PC-3 (cell line): ENCODE measurements around the gene PSME4. TPM values are rescaled to one million over a fixed set of nuclear protein-coding genes. Genes with fewer than 3 reads are reported as not detected.

ENCODE experiments used
- ATAC-seq: fragments of 200-7000 bp; cut with Tn5 transposase; 2 replicates; pipeline ENCODE4 v1.9.1; 2020; ENCODE audit warnings: mild to moderate bottlenecking, moderate library complexity
- BruUV-seq: library from RNA; stranded (reverse); fragments of 400-500 nt; replicated peaks from 2 replicates; lab custom pipeline; 2021; lab: Mats Ljungman, UMichigan
- CTCF ChIA-PET: fragments of 300-600 bp; sonication (Branson Sonifier 250); formaldehyde crosslinking; loops from one replicate; lab custom pipeline; 2022; ENCODE audit warnings: antibody characterized with exemption; lab: Charles Lee
- POLR2A ChIA-PET: fragments of 300-600 bp; sonication (Branson Sonifier 250); formaldehyde crosslinking; loops from one replicate; lab custom pipeline; 2022; ENCODE audit warnings: antibody characterized with exemption; ENCODE audit not compliant: unreplicated experiment; lab: Charles Lee
- DNase-seq: peaks from one replicate; pipeline ENCODE4 v3.0.0-alpha.2; 2015
- H2AFZ ChIP-seq: fragments of 300-600 bp; sonication (generic); 2 replicates; pipeline ENCODE4 v1.6.0; 2016; ENCODE audit warnings: antibody characterized with exemption, low read length
- H3F3A ChIP-seq: fragments of 300-600 bp; sonication (generic); one replicate; pipeline ENCODE4 v1.6.0; 2017; ENCODE audit warnings: antibody characterized with exemption, low read length, control low read depth, mild to moderate bottlenecking; ENCODE audit not compliant: unreplicated experiment
- H3K27ac ChIP-seq: fragments of 300-600 bp; sonication (generic); 2 replicates; pipeline ENCODE4 v1.5.1; 2016; ENCODE audit warnings: mild to moderate bottlenecking, low read length
- H3K27me3 ChIP-seq: fragments of 300-600 bp; sonication (generic); 2 replicates; pipeline ENCODE4 v1.6.1; 2016; ENCODE audit warnings: low read length, mixed read lengths
- H3K36me3 ChIP-seq: fragments of 300-600 bp; sonication (generic); 2 replicates; pipeline ENCODE4 v1.6.1; 2016; ENCODE audit warnings: low read depth, mixed run types, low read length, mixed read lengths
- H3K4me1 ChIP-seq: fragments of 300-600 bp; sonication (generic); 2 replicates; pipeline ENCODE4 v1.5.1; 2016; ENCODE audit warnings: low read length; ENCODE audit not compliant: insufficient read depth
- H3K4me2 ChIP-seq: fragments of 300-600 bp; sonication (generic); 2 replicates; pipeline ENCODE4 v1.6.0; 2016; ENCODE audit warnings: low read length
- H3K4me3 ChIP-seq: fragments of 300-600 bp; sonication (generic); 2 replicates; pipeline ENCODE4 v1.5.1; 2016; ENCODE audit warnings: mild to moderate bottlenecking, low read length, mixed read lengths
- H3K79me2 ChIP-seq: fragments of 300-600 bp; sonication (generic); 2 replicates; pipeline ENCODE4 v1.6.1; 2017; ENCODE audit warnings: low read length, mixed read lengths
- H3K9ac ChIP-seq: fragments of 300-600 bp; sonication (generic); 2 replicates; pipeline ENCODE4 v1.6.0; 2016; ENCODE audit warnings: mild to moderate bottlenecking, low read length
- H3K9me2 ChIP-seq: fragments of 300-600 bp; sonication (generic); replicated peaks from 2 replicates; pipeline ENCODE4 v1.6.1; 2016; ENCODE audit warnings: mixed run types, low read length, mixed read lengths
- H3K9me3 ChIP-seq: fragments of 300-600 bp; sonication (generic); 2 replicates; pipeline ENCODE4 v1.6.1; 2016; ENCODE audit warnings: low read length, mixed read lengths
- H4K20me1 ChIP-seq: fragments of 300-600 bp; sonication (generic); 2 replicates; pipeline ENCODE4 v1.6.1; 2016; ENCODE audit warnings: low read length, mixed read lengths
- CTCF ChIP-seq: fragments of 300-600 bp; sonication (generic); conservative IDR thresholded peaks from 2 replicates; pipeline ENCODE4 v1.5.1; 2017; ENCODE audit warnings: antibody characterized with exemption, low read depth, mild to moderate bottlenecking, low read length
- EZH2 ChIP-seq: fragments of 300-600 bp; sonication (generic); IDR thresholded peaks from one replicate; pipeline ENCODE4 v1.6.1; 2017; ENCODE audit warnings: antibody characterized with exemption, mild to moderate bottlenecking, low read length; ENCODE audit not compliant: unreplicated experiment
- EZH2phosphoT487 ChIP-seq: fragments of 300-600 bp; sonication (generic); IDR thresholded peaks from 2 replicates; pipeline ENCODE4 v1.6.1; 2018; ENCODE audit warnings: mild to moderate bottlenecking, antibody characterized with exemption, low read length, borderline replicate concordance
- intact Hi-C: fragments of 100-400 bp; cut with micrococcal nuclease; formaldehyde crosslinking; loops from 2 replicates; pipeline ENCODE4 v1.9.0; 2023
- total RNA-seq: library from RNA; depleted of rRNA; stranded (reverse); fragments of >200 nt; gene quantifications from 2 replicates; pipeline ENCODE4 v1.2.3, GENCODE V29; 2014

PSME4 gene
- total RNA-seq, 1 experiment from 2014 or later = 54.7 TPM

- CTCF ChIA-PET = no interaction called here
- ATAC-seq = no peak
These were observed 12.3 kb downstream of the PSME4 start for GRCh38 chr2:53958443-53958842.

DNA sequence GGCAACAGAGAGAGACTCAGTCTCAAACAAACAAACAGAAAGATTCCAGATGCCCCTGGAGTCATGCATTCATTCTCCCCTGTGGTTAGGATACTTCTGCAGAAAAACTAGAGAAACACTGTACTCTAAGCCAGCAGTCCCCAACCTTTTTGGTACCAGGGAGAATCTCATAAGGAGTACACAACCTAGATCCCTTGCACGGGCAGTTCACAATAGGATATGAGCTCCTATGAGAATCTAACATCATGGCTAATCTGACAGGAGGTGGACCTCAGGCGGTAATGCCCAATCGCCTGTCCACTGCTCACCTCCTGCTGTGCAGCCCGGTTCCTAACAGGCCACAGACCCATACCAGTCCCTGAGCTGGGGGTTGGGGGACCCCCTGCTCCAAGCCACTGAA lies 18.3 kb downstream of the PSME4 start:
- no TSS peak for BruUV-seq

More at GRCh38 chr2:53958443-53958842, 12.3 kb downstream of the PSME4 start:
- Histone ChIP-seq H3K4me3 (no peak overlapping the region), H3K79me2 (peaks cover 97% of the 10 kb centered on the region), H3K36me3 (no peaks in the 10 kb centered on the region), H3K27me3 (no peaks in the 10 kb centered on the region), H3F3A (no peaks in the 10 kb centered on the region), H3K9me3 (no peaks in the 10 kb centered on the region), H3K4me1 (peaks cover 6% of the 10 kb centered on the region), H3K4me2 (no peak overlapping the region), H2AFZ (no peak overlapping the region), H3K9ac (no peak overlapping the region), H4K20me1 (peaks cover 71% of the 10 kb centered on the region), H3K27ac (no peak overlapping the region), H3K9me2 (no peaks in the 10 kb centered on the region)
- DNase-seq = no peak
- POLR2A ChIA-PET = no interaction called here
- TF ChIP-seq EZH2 = no peak
- TF ChIP-seq EZH2phosphoT487 = no peak
- no peak for TF ChIP-seq CTCF
- no TSS peak for BruUV-seq
- intact Hi-C loops = no loop called here

More for the DNA sequence above, 18.3 kb downstream of the PSME4 start:
- TF ChIP-seq CTCF = no peak
- no peak for TF ChIP-seq EZH2phosphoT487
- no peak for TF ChIP-seq EZH2
- H3K79me2 ChIP-seq = peaks cover 88% of the 10 kb centered on the region
- no peaks in the 10 kb centered on the region for H3K9me3 ChIP-seq
- H3K27ac ChIP-seq = no peak overlapping the region
- H3K4me2 ChIP-seq = no peak overlapping the region
- H3K9ac ChIP-seq = no peak overlapping the region
- peaks cover 11% of the 10 kb centered on the region; the same call in 1 of the 2 replicates for H3K36me3 ChIP-seq
- DNase-seq (no peak), ATAC-seq (no peak)
- H3K4me1 ChIP-seq = peaks cover 6% of the 10 kb centered on the region; the same call in 1 of the 2 replicates
- no peak overlapping the region for H2AFZ ChIP-seq
- no peak overlapping the region for H3K4me3 ChIP-seq
- no peaks in the 10 kb centered on the region for H3K27me3 ChIP-seq
- ChIA-PET CTCF (no interaction called here), POLR2A (no interaction called here)
- H3F3A ChIP-seq = no peaks in the 10 kb centered on the region
- no peaks in the 10 kb centered on the region for H3K9me2 ChIP-seq
- peaks cover 41% of the 10 kb centered on the region for H4K20me1 ChIP-seq
- intact Hi-C loops = no loop called here
